Panc1 (cell line): ENCODE data around the gene OLFML2B. TPM values are rescaled to one million over a fixed set of nuclear protein-coding genes. Genes with fewer than 3 reads are reported as not detected.

ENCODE experiments used
- ATAC-seq: fragments of 200-7000 bp; cut with Tn5 transposase; 2 replicates; pipeline ENCODE4 v1.9.1; 2020; ENCODE audit warnings: mild to moderate bottlenecking, moderate library complexity
- BruUV-seq: library from RNA; stranded (reverse); fragments of 400-500 nt; replicated peaks from 2 replicates; lab custom pipeline; 2021; lab: Mats Ljungman, UMichigan
- CTCF ChIA-PET: fragments of 300-600 bp; sonication (Branson Sonifier 250); formaldehyde crosslinking; loops from one replicate; lab custom pipeline; 2022; ENCODE audit warnings: antibody characterized with exemption; lab: Charles Lee
- POLR2A ChIA-PET: fragments of 300-600 bp; sonication (Branson Sonifier 250); formaldehyde crosslinking; loops from one replicate; lab custom pipeline; 2022; ENCODE audit warnings: antibody characterized with exemption; lab: Charles Lee
- DNase-seq: peaks from one replicate; pipeline ENCODE4 v3.0.0-alpha.2; 2010; ENCODE audit warnings: low read depth, low spot score
- H3K27ac ChIP-seq: 2 replicates; pipeline ENCODE4 v1.5.1; 2011; ENCODE audit warnings: mild to moderate bottlenecking, low read length, inconsistent platforms
- H3K27me3 ChIP-seq: fragments of 200-500 bp; sonication (Bioruptor generic); 2 replicates; pipeline ENCODE4 v1.6.0; 2014; ENCODE audit warnings: low read length, inconsistent platforms; ENCODE audit not compliant: control insufficient read depth, insufficient read depth
- H3K36me3 ChIP-seq: fragments of 200-500 bp; sonication (Bioruptor generic); 2 replicates; pipeline ENCODE4 v1.5.1; 2014; ENCODE audit warnings: inconsistent platforms, mild to moderate bottlenecking, low read length, moderate library complexity; ENCODE audit not compliant: control insufficient read depth, insufficient read depth
- H3K4me1 ChIP-seq: 2 replicates; pipeline ENCODE4 v1.5.1; 2011; ENCODE audit warnings: inconsistent platforms, mild to moderate bottlenecking, low read length, moderate library complexity; ENCODE audit not compliant: control insufficient read depth, insufficient read depth
- H3K4me3 ChIP-seq, 2 experiments: 2 replicates each; pipeline ENCODE4 v1.5.1; 2011 to 2012; ENCODE audit warnings: low read depth in 2 of 2, low read length in 2 of 2, mild to moderate bottlenecking in 2 of 2, inconsistent platforms in 1 of 2, moderate library complexity in 1 of 2
- H3K9me3 ChIP-seq: fragments of 200-500 bp; sonication (Bioruptor generic); 2 replicates; pipeline ENCODE4 v1.5.1; 2014; ENCODE audit warnings: low read depth, mild to moderate bottlenecking, inconsistent platforms, low read length, moderate library complexity; ENCODE audit not compliant: control insufficient read depth, insufficient read depth
- CTCF ChIP-seq: fragments of 450-650 bp; IDR thresholded peaks from 2 replicates; pipeline ENCODE4 v1.5.1; 2017; ENCODE audit warnings: mild to moderate bottlenecking
- POLR2AphosphoS5 ChIP-seq: IDR thresholded peaks from 2 replicates; pipeline ENCODE4 v1.6.1; 2012; ENCODE audit warnings: mild to moderate bottlenecking, low read depth, low read length, moderate library complexity
- REST ChIP-seq, 2 experiments: IDR thresholded peaks; 2 replicates each; pipeline ENCODE4 v1.6.1; 2011 to 2012; ENCODE audit warnings: low read depth in 2 of 2, control low read depth in 1 of 2, low read length in 1 of 2, mild to moderate bottlenecking in 1 of 2, moderate library complexity in 1 of 2; ENCODE audit not compliant: insufficient read depth in 1 of 2
- SIN3A ChIP-seq: IDR thresholded peaks from 2 replicates; pipeline ENCODE4 v1.6.1; 2012; ENCODE audit warnings: low read depth, mild to moderate bottlenecking, low read length, moderate library complexity, borderline replicate concordance; ENCODE audit not compliant: insufficient read depth
- TCF7L2 ChIP-seq: IDR thresholded peaks from 2 replicates; pipeline ENCODE4 v1.6.1; 2011; ENCODE audit warnings: mild to moderate bottlenecking, low read depth, low read length, inconsistent platforms
- in situ Hi-C: cut with HindIII; loops from 2 replicates; pipeline ENCODE4 v1.10.0; 2016; ENCODE audit warnings: low sequenced_read_pairs, low pct_unique_long_range_greater_than_20kb
- intact Hi-C: fragments of 100-400 bp; cut with micrococcal nuclease; formaldehyde crosslinking; loops from one replicate; pipeline ENCODE4 v1.10.0; 2022; ENCODE audit not compliant: unreplicated experiment
- total RNA-seq: library from RNA; stranded (reverse); gene quantifications from one replicate; pipeline ENCODE4 v1.2.1, GENCODE V29; 2021; ENCODE audit not compliant: unreplicated experiment

The OLFML2B gene
- total RNA-seq, 1 experiment from 2014 or later: 1.5 TPM

GRCh38 chr1:161983725-161984124 is 39.9 kb downstream of the OLFML2B start:
- H3K27me3 ChIP-seq: peaks cover 6% of the 10 kb centered on the region; the same call in 1 of the 2 replicates
- in situ Hi-C loops (no loop called here), intact Hi-C loops (no loop called here)
- H3K36me3 ChIP-seq: no peaks in the 10 kb centered on the region
- ChIA-PET CTCF (no interaction called here), POLR2A (interaction anchor here (0.7 kb wide), 1 partner anchor 60 kb away, joined by 7 read pairs; no protein-coding TSS in a partner anchor)
- no peaks in the 10 kb centered on the region; the same call in 1 of the 2 replicates for H3K9me3 ChIP-seq
- no TSS peak for BruUV-seq
- H3K4me1 ChIP-seq: no peaks in the 10 kb centered on the region
- DNase-seq (no peak), ATAC-seq (no peak)
- no peak overlapping the region for H3K4me3 ChIP-seq
- TF ChIP-seq REST (IDR thresholded peaks at IDR 0.05; ENCODE audit: insufficient read depth in 1 of 2, low read depth in 2 of 2, low read length in 1 of 2): no peak
- no peak for TF ChIP-seq CTCF
- H3K27ac ChIP-seq: no peak overlapping the region

- no TSS peak for BruUV-seq
- Histone ChIP-seq H3K4me1 (no peaks in the 10 kb centered on the region), H3K27ac (no peak overlapping the region), H3K36me3 (no peaks in the 10 kb centered on the region), H3K27me3 (peaks cover 6% of the 10 kb centered on the region; the same call in 1 of the 2 replicates), H3K9me3 (no peaks in the 10 kb centered on the region; the same call in 1 of the 2 replicates), H3K4me3 (no peak overlapping the region)
- CTCF ChIA-PET: no interaction called here
- intact Hi-C loops: no loop called here
- no peak for ATAC-seq
- in situ Hi-C loops: no loop called here
- TF ChIP-seq CTCF: no peak
- no peak for TF ChIP-seq REST (IDR thresholded peaks at IDR 0.05; ENCODE audit: insufficient read depth in 1 of 2, low read depth in 2 of 2, low read length in 1 of 2)
- no peak for TF ChIP-seq TCF7L2
- no peak for TF ChIP-seq SIN3A
- no peak for TF ChIP-seq POLR2AphosphoS5
- DNase-seq: no peak
- POLR2A ChIA-PET: interaction anchor here (0.7 kb wide), 1 partner anchor 61 kb away, joined by 7 read pairs; no protein-coding TSS in a partner anchor
Observed at GRCh38 chr1:161982917-161983316, 40.8 kb downstream of the OLFML2B start.
